IPS DF 4.7 (cell line): ENCODE measurements around the gene RXRA.
"Not testable (repeated sequence)": the region's sequence is repeated elsewhere in the genome, so short reads cannot be mapped to it uniquely, and the experiment has no call there.

Experiments
- DNase-seq: peaks from one replicate; pipeline ENCODE4 v3.0.0-alpha.2; 2013; ENCODE audit warnings: low spot score; ENCODE audit errors: extremely low read depth

RXRA gene

DNA sequence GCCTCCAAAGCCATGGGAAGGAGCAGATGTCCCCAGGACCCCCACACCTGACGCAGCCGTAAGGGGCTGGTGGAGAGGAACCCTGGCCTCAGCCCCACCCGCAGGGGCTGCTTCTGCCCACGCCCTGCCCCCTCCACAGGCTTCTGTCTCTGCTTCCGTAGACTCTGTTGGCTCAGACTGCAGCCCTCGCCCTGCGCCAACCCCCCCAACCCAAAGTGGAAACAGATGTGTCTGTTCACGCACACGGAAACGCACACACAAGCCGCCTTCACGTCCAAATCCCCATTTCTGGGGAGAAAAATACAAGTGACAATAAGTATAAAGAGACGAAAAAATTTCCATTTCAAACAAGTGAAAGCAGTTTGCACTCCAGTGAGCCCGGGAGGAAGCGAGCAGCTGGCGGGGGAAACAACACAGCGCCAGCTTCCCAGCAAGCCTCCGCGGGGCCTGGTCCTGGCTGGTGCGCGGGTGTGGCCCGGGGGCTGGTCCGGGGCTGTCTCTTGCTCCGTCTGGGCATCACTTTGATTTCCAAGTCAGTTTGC, 32.6 kb upstream of the RXRA start:
- DNase-seq = no peak

DNA sequence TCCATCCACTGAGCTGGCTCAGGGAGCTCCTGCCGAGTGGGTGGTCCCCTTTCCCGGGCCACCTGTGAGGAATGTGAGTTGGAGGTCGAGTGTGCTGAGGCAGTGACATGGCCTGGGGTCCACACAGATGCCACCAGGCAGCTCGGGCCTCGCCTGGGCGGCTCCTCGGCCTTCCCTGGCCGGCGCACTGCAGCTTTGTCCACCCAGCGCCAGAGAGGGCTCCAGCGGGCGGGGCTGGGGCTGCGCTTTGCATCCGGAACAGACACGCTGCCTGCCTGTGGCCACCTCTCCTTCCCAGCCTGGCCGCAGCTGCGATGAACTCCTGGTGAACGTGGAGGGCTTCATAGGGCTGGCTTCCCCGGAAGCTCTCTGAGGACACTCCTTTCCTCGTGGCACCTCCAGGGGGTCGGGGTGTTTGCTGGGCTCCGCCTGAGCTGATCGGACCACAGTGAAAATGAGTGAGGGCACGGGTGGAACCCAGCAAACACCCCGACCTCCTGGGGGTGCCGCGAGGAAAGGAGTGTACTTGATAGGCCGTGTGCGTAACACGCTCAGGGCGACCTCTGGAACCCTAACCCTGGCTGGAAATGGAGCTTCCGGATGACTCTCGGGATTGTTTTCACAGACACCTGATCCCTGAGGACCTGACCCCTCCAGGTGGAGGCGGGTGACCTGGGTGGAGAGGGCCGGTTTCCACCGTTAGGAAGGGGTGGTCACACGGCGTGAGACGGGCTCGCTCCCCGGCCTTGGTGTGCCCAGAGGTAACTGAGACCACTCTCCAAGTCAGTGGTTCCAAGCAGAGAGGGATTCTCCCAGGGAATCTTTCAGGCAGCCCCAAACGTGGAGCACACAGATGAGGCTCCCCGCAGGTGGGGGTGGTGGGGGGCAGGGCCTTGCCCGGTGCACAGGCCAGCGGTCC, 31.8 kb upstream of the RXRA start:
- DNase-seq = no peak

DNA sequence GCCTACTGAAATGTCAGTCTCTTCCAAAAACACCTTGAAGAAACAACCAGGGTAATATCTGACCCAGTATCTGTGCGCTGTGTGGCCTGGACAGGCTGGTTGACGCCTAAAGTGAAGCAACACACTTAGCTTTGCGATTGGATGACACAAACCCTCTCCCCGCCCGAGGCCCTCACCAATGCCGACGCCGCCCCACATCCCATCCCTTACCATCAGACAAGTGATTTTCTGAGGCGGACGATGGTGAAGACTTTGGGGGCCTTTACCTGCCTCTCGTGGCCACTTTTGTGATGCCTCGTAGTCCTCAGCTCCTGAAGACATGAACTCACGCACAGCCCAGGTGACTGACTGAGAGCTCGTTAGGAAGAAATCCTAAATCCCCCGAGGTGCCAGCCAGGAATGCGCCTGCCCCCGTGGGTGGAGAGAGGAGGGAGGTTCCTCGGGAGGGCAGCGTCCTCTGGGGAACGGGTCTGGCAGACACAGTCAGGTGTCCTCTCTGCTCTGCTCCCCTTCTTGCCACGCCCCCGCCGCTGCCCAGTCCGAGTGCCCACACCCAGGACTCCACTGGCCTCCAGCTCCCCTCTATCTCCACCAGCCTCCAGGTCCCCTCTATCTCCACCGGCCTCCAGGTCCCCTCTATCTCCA, 31.0 kb upstream of the RXRA start:
- no peak for DNase-seq

DNA sequence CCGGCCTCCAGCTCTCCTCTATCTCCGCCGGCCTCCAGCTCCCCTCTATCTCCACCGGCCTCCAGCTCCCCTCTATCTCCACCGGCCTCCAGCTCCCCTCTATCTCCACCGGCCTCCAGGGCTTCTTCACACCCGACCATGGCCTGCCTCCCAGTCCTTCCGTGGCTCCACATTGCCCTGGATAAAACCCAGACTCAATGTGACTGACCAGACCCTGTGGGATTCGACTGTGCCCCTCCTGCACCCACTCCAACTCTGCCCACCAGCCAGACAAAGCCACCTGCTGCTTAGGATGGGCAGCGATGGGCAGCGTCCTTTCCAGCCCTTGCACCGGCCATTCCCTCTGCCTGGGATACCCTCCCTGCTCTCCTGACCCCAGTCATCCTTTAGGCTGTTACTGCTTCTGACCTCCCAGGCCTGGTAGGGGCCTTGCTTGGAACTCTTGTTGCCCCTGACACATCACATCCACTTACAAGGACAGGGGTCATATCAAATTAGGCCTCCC, 30.5 kb upstream of the RXRA start:
- DNase-seq = no peak

DNA sequence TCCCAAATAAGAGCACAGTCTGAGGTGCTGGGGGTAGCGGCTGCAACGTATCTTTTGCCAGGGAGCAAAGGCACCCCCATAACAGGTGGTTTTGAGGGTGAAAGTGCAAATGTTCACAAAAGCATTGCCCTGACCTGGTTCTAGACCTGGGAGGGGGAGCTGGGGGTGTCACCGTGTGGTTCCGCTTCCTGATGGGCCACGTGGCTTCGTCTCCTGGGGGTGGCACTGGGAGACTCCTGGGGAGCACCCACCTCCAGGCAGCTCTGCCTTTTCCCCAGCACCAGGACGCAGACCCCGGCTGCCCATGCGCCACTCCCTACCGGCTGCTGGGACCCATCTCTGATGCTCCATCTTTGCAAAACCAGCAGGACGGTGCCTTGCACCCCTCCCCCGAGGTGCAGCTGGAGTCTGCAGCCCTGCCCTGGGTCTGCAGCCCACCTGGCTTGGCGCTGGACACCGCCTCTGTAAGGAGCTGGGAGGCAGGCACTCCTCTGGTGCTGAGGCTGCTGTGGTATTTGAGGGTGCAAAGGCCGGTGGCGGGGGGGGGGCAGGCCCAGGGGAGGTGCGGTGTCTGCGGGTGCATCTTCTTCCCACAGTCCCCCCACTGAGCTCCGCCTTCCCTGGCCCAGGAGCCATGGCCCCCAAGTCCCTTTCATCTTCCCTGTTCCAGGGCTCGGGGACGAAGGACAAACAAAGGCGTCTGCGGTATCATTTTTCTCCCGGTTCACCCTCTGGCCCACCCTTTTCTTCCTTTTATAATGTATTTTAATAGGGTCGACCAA, 29.8 kb upstream of the RXRA start:
- no peak for DNase-seq

DNA sequence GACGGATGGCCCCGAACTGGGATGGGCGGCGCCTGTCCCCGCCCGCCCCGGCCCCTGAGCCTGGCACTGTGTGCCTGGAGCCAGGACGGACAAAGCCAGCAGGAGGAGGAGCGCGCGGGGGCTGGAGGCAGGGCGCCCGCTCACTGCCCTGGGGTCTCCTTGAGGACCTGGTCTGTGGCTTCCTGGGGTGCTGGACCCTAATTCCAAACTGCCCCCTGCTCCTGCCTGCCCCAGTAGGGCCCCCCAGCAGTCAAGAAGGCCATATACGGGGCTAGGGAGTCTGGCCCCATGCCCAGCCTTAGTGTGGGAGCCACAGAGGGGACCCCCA, 29.2 kb upstream of the RXRA start:
- DNase-seq = no peak

DNA sequence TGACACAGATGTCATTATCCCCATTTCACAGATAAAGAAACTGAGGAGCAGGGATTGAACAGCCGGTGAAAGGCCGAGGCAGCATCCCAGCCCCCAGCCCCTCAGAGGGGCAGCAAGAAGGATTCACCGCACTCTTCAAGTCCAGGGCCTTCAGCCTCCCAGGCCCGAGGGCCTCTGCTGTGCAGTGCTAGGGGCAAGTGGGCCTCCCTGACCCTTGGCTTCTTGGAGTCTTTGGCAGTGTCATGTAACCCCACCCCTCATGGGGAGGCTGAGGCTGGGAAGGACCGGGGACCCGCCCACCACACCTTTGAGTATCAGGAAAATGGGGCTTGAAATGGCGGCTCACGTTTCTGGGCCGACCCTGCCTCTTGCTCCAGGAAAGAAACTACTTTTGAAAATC, 28.7 kb upstream of the RXRA start:
- DNase-seq = no peak

DNA sequence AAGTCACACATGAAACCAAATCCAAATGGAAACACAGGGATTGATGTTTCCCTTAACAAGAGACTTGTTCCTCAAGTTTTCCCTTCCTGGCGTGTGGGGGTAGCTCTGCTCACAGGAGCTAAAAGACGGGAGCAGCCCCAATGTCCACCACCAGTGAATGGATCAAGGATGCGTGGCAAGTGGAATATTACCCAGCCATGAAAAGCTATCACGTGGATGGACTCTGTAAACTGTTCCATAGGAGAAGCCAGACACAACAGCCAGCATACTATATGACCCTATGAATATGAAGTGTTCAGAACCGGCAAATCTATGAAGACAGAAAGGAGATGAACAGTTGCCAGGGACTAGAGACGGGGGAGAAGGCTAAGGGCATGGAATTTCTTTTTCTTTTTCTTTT, 28.3 kb upstream of the RXRA start:
- DNase-seq = no peak

DNA sequence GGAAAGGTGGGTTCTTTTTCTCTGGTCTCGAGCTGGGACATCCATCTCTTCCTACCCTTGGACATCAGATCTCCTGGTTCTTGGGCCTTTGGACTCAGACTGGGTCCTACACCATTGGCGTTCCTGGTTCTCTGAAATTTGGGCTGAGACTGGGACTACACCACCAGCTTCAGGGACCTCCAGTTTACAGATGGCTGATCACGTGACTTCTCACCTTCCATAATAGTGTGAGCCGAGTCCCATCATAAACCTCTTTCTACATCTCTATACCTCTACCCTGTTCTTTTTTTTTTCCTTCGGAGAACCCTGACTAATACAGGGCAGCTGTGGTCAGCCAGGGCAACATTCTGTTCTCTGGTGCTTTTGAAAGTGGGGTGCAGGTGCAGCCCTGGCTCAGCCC, 27.2 kb upstream of the RXRA start:
- no peak for DNase-seq

DNA sequence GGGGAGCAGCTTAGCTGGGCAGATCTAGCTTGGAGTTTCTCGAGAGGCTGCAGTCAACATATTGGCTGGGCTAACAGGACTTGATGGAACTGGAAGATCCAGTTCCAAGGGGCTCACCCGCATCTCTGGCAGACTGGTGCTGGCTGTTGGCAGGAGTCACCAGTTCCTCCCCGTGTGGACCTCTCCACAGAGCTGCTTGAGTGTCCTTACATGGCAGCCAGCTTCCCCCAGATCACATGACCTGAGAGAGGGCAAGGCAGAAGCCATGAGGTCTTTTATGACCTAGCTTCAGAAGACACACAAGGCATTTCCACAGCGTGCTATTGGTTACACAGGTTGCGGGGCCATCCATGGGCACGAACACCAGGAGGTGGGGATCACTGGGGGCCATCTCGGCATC, 26.4 kb upstream of the RXRA start:
- no peak for DNase-seq

DNA sequence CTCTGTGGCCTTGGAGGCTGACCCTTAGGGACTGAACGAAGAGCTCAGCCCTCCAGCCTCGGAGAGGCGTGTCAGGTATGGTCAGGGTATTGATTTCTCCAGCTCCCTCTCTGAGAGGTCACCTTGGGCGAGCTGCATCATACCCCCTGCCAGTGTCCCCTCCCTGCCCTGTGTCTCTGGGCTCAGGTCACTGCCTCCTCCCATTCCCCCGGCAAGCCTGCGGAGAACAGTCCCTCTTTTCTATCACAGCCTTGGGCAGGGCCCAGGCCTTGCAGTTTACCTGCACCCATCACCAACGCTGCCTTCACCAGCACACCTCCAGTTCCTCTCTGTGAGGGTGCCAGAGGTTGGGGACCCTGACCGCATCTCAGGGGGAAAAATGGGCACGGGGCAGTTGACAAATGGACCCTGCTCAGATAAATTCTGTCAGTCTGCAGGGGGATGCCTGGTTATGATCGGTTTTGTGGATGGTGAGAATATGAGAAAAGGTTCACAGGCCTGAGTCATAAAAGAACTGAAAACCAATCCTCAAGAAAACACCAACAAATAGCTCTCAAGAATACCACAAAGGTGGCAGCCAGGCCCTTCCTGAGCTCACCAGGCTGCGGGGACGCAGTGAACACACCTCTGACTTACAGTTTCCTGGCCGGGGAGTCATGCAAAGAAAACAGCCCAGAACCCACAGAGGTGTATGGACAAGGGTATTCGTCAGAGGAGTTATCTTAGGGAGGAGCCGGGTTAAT, 24.7 kb upstream of the RXRA start:
- DNase-seq = no peak

DNA sequence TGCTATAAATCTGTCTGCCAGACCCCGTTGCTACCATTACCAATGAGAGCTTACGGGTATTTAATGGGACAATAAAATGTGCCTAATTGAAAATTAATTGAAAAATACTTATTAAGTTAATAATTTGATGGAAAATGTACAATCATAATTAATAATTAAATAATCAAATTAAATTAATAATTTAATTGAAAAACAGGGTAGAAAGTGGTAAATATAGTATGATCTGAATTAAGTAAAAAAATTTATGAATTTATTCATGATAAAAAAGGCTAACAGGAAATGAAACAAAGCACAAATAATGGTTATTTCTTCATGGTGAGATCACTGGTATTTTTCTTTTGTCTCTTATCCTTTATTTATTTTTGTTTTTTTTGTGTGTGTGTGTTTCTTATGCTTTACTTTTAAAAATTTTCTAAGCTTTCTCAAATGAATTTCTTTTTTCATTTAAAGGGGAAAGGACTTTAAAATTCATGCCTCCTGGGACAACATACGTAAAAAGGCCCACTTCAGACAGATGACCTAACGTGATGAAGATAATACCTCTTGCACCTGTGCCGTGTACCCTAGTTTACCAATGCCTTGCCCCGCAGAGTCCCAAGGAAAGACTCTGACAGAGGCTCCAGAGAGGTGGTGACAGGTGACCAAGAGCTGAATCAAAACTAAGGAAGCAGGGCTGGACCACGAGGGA, 24.0 kb upstream of the RXRA start:
- DNase-seq = no peak

DNA sequence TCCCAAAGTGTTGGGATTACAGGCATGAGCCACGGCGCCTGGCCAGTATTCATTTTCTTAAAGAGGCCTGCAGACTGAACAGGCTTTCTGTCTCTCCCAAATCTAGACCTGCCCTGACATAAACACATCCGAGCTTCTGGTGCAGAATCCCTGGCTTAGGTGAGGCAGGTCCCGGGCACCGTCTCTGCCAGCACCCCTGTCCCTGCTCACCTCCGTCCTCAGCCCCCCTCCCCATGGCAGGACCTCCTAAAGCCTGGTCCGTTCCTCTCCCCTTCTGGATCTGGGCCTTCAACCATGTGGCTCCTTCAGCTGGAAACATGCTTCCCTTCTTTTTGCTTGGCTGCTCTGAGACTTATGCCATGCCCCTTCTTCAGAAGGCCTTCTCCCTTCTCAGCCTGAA, 22.7 kb upstream of the RXRA start:
- no peak for DNase-seq

DNA sequence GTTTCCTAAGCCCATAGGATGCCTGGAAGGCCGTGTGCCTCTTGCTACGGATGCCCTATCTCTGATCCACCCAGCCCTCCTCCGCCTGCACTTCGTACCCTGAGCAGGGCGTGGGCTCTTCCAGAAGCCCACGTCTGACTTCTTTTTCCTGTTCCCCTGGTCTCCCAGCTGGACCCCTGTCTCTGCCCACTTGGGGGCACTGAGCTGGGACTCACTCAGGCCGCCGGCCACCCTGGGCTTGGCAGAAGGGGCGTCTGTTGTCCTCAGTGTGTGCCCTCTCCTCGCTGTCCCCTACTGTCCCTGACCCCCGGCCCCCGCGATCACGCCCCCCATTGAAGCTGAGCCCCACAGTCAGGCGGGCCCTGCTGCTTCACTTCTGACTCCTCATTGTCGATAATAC, 22.0 kb upstream of the RXRA start:
- no peak for DNase-seq

DNA sequence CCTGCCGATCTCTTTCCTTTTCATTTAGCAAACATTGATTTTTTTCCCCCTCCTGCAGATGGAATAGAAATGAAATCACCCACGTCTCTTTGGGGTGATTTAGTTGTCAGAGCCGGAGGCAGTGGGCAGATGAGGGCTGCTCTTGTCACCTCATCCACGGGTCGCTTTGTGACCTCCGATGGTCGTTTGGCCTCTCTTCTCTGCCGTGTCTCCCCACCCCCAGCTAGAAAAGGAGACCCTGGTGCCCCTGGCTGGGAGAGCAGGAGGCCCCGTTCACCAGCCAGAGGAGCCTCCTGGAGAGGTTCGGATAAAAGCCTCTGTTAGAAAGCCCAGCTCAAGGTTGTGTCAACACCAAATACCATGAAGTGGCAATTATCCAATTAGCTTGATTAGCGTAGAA, 21.6 kb upstream of the RXRA start:
- no peak for DNase-seq

DNA sequence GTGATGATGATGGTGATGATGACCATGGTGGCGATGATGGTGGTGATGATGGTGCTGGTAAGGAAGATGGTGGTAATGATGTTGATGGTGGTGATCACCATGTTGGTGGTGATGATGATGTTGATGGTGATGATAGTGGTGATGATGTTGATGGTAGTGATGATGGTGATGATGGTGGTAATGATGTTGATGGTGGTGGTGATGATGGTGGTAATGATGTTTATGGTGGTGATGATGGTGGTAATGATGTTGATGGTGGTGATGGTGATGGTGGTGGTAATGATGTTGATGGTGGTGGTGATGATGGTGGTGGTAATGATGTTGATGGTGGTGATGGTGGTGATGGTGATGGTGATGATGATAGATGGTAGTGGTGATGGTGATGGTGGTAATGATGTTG, 20.7 kb upstream of the RXRA start:
- DNase-seq = no peak

DNA sequence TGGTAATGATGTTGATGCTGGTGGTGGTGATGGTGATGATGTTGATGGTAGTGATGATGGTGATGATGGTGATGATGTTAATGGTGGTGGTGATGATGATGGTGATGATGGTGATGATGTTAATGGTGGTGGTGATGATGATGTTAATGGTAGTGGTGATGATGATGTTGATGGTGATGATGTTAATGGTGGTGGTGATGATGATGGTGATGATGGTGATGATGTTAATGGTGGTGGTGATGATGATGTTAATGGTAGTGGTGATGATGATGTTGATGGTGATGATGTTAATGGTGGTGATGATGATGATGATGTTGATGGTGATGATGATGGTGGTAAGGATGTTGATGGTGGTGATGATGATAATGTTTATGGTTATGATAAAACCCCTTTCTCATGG, 20.2 kb upstream of the RXRA start:
- DNase-seq = not testable (repeated sequence)

DNA sequence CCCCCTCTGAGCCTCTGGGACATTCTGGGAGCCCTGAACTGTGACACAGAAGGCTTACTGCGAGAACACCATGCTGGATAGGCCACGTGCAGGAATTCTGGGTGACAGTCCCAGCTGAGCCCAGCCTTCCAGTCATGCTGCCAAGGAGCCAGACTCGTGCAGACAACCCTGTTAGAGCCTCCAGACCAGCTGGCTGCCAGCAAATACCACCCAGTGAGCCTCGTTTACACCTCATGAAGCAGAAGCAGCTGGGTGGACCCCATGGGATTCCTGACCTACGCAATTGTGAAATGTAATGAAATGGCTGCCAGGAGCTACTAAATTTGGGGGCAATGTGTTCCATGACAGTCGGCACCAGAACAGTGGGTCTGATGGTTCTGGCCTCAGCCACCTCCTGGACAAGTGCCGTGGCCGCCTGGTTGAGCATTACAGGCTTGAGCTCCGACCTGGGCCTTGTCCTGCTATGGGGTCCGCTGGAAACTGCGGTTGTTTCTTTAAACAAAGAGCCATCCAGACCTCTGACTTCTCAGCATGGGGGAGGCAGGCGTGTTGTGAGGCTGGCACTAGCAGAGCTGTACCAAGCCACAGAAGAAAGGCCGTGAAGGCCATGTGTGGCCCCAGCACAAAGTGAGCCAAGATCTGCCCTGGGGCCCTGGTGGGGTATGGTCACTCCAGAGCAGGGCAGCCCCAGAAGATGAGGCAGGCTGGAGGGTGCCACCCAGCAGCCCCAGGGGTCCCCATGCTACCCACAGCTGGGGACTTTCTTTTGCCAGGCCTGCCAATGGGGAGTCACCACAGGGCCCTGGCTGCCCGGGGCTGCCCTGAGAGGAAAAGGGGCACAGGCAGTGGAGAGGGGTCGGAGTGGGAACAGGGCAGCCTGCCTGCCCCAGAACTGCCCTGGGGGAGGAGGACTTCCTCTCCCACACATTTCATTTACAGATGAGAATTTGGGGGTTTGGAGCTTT, 19.3 kb upstream of the RXRA start:
- DNase-seq = no peak
